Measurements from ENCODE around the gene AMER3. TPM values are rescaled to one million over a fixed set of nuclear protein-coding genes. Genes with fewer than 3 reads are reported as not detected.

The AMER3 gene
- total and polyA plus RNA-seq, 7 donors, result not detected

DNA sequence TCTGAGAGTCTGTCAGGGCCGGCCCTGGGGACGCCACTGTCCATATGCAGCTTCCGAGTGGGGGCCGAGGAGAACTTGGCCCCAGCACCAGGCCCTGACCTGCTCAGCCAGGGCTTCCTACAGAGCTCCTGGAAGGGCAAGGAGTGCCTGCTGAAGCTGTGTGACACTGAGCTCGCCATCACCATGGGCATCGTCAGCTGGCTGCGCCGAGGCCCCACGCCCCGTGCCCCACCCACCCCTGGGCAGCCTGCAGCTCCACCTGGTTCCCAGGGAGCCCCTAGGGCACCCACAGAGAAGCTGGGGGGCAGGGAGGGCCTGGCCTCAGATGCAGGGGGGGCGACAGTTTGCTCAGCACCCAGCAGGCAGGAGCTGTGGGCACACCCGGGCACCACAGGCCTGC is 8.1 kb downstream of the AMER3 start:
- no peaks in the 10 kb centered on the region for H3K9me3 ChIP-seq
- TF ChIP-seq, protein P1, sequence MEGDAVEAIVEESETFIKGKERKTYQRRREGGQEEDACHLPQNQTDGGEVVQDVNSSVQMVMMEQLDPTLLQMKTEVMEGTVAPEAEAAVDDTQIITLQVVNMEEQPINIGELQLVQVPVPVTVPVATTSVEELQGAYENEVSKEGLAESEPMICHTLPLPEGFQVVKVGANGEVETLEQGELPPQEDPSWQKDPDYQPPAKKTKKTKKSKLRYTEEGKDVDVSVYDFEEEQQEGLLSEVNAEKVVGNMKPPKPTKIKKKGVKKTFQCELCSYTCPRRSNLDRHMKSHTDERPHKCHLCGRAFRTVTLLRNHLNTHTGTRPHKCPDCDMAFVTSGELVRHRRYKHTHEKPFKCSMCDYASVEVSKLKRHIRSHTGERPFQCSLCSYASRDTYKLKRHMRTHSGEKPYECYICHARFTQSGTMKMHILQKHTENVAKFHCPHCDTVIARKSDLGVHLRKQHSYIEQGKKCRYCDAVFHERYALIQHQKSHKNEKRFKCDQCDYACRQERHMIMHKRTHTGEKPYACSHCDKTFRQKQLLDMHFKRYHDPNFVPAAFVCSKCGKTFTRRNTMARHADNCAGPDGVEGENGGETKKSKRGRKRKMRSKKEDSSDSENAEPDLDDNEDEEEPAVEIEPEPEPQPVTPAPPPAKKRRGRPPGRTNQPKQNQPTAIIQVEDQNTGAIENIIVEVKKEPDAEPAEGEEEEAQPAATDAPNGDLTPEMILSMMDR (IDR thresholded peaks at IDR 0.05), result no peak
- intact Hi-C loops (cut with DNase I), result no loop called here
- peaks cover 0 to 5% (median 0%) of the 10 kb centered on the region in 3 donors for H3K27me3 ChIP-seq (ENCODE audit: insufficient read depth in 3 of 3, low read length in 2 of 3)
- H3K4me1 ChIP-seq, result no peaks in the 10 kb centered on the region
- no peak overlapping the region for H3K27ac ChIP-seq
- no peaks in the 10 kb centered on the region for H3K36me3 ChIP-seq (ENCODE audit: insufficient read depth in 1 of 2, low read depth in 1 of 2)
- ATAC-seq, result no peak
- H3K4me3 ChIP-seq, result no peak overlapping the region
- 74 to 83% (median 81%) methylated on average over 12 of the region's 12 CpGs for WGBS, 3 donors
- DNase-seq, result no peak

GRCh38 chr2:130764035-130764820 is 8.9 kb downstream of the AMER3 start:
- Histone ChIP-seq H3K9me3 (no peaks in the 10 kb centered on the region), H3K27me3 (ENCODE audit: insufficient read depth in 3 of 3, low read length in 2 of 3) (peaks cover 0 to 5% (median 0%) of the 10 kb centered on the region in 3 donors), H3K4me1 (no peaks in the 10 kb centered on the region), H3K27ac (no peak overlapping the region), H3K36me3 (ENCODE audit: insufficient read depth in 1 of 2, low read depth in 1 of 2) (no peaks in the 10 kb centered on the region), H3K4me3 (no peak overlapping the region)
- DNase-seq (no peak), ATAC-seq (no peak)
- 73 to 79% (median 76%) methylated on average over 15 of the region's 15 CpGs for WGBS, 3 donors
- intact Hi-C loops (cut with DNase I), result no loop called here
- TF ChIP-seq, protein P1 (IDR thresholded peaks at IDR 0.05), result no peak

DNA sequence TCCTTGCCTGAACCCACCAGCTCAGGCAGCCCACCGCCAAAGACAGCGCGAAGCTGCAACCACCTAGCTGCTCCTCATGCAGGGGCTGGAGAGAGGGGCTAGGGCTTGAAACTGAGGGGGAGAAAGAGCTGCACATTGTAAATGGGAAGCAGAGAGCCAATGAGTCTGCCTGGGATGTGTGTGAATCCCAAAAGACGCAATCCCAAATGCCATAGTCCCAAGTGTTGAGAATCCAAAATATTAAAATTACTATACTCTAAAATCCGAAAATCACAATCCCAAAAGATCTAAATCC is 9.4 kb downstream of the AMER3 start:
- ATAC-seq (no peak), DNase-seq (no peak)
- H3K27me3 ChIP-seq (ENCODE audit: insufficient read depth in 3 of 3, low read length in 2 of 3), result peaks cover 0 to 5% (median 0%) of the 10 kb centered on the region in 3 donors
- H3K27ac ChIP-seq, result no peak overlapping the region
- TF ChIP-seq, protein P1 (IDR thresholded peaks at IDR 0.05), result no peak
- intact Hi-C loops (cut with DNase I), result no loop called here
- no peaks in the 10 kb centered on the region for H3K4me1 ChIP-seq
- no peak overlapping the region for H3K4me3 ChIP-seq
- no peaks in the 10 kb centered on the region for H3K36me3 ChIP-seq (ENCODE audit: insufficient read depth in 1 of 2, low read depth in 1 of 2)
- 86 to 94% (median 87%) methylated on average over 5 of the region's 5 CpGs for WGBS, 3 donors
- H3K9me3 ChIP-seq, result no peaks in the 10 kb centered on the region

DNA sequence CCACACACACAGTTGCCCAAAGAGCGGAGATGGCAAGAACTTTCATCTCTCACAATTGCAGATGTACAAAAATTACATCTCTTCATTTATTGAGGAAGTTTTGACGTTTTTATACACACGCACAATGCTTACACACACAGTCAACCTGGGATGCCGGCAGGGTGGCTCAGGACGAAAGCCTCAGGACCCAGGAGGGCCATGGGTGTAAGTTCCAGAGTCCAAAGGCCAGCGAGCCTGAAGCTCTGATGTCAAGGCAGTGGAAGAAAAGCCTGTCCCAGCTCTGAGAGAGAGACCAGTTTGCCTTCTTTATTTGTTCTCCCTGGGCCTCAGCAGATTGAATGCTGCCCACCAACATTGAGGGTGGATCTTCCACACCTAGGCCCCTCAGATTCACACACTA is 10.1 kb downstream of the AMER3 start:
- 73 to 82% (median 78%) methylated on average over 6 of the region's 6 CpGs for WGBS, 3 donors

More for the DNA sequence above, 10.1 kb downstream of the AMER3 start:
- no peak for DNase-seq
- peaks cover 0 to 5% (median 0%) of the 10 kb centered on the region in 3 donors for H3K27me3 ChIP-seq (ENCODE audit: insufficient read depth in 3 of 3, low read length in 2 of 3)
- H3K36me3 ChIP-seq (ENCODE audit: insufficient read depth in 1 of 2, low read depth in 1 of 2), result no peaks in the 10 kb centered on the region
- H3K9me3 ChIP-seq, result no peaks in the 10 kb centered on the region
- no peak overlapping the region for H3K4me3 ChIP-seq
- no peak for ATAC-seq
- intact Hi-C loops (cut with DNase I), result no loop called here
- H3K27ac ChIP-seq, result no peak overlapping the region
- TF ChIP-seq, protein P1 (IDR thresholded peaks at IDR 0.05), result no peak
- H3K4me1 ChIP-seq, result no peaks in the 10 kb centered on the region

All from psoas muscle (tissue), 8 donors.